Hematopoietic multipotent progenitor cell treated with erythropoietin and hydrocortisone succinate and interleukin-3 and kit ligand, for 8 days (in vitro differentiated cells): ENCODE measurements around the gene KEAP1.
A peak's percentile ranks its signal among the peaks of the same experiment; 100 is the strongest.
"Not testable (repeated sequence)": the region's sequence is repeated elsewhere in the genome, so short reads cannot be mapped to it uniquely, and the experiment has no call there.

Source experiments
- DNase-seq: peaks from one replicate; pipeline ENCODE4 v3.0.0-alpha.2; 2015

Gene KEAP1

DNA sequence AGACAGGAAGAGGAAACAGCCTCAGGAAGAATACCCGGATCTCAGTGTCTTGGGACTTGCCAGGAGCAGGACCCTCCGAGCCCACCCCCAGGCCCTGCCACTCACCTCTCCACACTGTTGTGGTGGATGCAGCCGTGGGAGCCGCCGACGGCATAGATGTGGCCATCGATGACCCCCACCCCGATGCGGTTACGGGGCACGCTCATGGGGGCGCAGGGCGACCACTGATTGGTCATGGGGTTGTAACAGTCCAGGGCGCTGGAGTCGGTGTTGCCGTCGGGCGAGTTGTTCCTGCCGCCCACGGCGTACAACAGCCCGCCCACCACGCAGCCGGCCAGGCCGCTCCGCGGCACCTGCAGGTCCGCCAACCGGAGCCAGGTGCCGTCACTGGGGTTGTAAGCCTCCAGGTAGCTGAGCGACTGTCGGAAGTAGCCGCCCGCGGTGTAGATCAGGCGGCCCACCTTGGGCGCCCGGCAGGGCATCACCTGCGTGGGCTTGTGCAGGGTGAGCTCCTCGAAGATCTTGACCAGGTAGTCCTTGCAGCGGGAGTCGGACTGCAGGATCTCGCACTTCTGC lies 11.6 kb downstream of the KEAP1 start:
- DNase-seq: no peak

DNA sequence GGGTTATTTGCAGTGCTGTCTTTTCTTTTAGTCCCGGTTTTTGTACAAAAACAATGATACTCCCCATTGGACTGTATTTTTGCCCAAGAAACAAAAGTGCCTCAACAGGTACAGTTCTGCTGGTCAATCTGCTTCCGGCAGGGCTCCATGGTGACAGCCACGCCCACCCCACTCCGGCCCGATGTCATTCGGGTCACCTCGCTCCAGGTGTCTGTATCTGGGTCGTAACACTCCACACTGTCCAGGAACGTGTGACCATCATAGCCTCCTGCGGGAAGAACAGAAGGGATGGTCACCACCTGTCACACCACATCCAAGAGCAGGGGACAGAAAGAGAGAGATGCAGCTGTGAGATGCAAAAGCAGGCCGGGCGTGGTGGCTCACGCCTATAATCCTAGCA lies 16.6 kb downstream of the KEAP1 start:
- no peak for DNase-seq

DNA sequence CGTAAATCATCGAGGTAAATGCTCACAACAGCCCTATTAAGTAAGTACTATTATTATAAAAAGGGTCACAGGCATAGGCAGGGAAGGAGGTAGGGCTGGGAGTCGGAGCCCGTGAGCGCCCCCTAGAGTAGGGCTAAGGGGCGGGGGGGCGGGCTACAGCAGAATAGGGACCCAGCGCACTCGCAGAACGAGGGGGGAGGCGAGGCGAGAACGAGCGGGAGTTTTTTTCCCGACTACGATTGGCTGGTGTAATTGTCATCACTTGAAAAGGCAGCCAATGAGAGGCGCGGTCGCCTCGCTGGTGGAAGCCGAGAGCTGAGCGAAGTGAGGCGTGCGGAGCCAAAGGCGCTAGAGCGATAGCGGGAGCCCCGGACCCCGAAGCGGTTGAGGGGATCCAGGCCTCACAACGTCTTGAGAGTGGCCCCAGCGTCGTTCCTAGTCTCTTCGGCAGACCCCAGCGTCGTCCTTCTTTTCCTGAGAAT lies 24.2 kb downstream of the KEAP1 start:
- peak; percentile 93 for DNase-seq

DNA sequence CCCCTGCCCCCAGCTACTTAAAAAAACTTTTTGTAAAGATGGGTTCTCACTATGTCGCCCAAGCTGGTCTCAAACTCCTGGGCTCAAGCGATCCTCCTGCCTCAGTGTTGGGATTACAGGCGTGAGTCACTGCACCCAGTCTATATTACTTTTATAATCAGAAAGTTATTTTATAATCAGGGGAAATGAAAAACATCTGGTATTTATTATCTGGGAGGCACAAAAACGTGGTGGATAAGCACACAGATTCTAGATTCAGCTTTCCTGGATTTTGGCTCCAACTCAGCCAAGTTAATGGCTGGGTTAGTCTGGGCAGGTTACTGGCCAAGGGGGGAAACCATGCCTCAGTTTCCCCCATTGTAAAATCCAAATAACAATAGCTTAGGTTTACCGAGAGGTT lies 24.7 kb downstream of the KEAP1 start:
- peak; percentile 10 for DNase-seq

DNA sequence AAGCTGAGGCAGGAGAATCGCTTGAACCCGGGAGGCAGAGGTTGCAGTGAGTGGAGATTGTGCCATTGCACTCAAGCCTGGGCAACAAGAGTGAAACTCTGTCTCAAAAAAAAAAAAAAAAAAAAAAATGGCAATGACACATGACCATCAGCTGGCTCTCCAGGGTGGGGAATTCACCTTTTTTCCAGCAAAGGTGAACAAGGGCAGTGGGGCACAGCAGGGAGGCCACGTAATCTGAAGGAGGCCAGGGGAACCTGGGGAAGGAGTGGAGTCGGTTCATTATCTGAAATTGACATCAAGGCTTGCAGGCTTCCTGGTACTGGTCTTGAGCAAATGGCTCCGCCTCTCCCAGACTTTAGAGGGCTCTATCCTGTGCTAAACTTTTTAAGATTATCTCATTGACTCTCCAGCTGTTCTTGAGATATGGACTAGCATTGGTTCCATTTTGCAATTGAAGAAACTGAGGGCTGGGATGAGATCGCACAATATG lies 28.1 kb downstream of the KEAP1 start:
- DNase-seq: peak; percentile 67

DNA sequence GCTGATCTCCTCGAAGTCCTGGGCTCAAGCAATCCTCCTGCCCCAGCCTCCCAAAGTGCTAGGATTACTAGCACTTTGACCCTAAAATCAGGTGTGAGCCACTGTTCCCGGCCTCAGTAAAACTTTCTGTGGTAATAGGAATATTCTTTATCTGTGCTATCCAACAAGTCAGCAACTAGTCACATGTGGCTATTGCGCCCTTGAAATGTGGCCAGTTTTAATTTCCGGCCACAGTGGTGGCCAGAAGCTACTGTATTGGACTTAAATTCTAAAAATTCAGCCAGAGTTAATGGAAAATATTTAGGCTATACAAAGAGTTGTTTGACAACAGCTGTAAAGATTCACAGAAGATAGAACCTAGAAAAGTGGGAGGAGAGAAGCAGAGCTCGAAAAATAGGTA lies 30.0 kb downstream of the KEAP1 start:
- DNase-seq: no peak

DNA sequence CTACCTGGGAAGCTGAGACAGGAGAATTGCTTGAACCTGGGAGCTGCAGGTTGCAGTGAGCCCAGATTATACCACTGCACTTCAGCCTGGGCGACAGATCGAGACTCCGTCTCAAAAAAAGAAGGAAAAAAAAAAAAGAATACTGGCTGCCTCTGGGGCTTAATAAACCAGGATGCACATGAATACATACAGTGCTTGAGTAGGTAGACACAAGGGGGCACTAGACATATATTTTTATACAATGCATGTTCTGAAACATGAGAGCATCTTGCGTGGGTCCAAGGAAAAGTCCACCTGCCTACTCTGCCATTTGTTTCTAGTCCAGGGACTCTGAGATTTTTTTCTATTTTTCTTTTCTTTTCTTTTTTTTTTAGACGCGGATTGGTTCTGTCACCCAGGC lies 31.2 kb downstream of the KEAP1 start:
- peak; percentile 73 for DNase-seq

DNA sequence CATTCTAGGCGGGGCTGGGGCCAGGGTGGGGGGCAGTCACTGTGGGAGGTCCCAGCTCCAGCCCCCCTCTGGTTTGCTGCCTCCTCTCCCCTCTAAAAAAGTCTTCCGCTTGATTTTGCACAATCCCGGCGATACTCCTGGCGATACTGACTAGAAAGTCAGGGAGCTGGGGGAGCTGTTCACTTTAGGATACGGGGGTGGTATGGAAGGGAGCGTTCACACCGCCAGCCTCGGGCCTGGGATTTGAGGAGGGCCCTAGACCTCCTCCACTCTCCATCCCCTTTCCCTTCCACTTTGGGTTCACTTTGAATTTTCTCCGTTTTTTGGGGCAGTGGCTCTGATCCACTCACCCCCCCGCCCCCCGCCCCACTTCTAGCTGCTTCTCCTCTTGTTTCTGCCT lies 35.0 kb downstream of the KEAP1 start:
- no peak for DNase-seq

DNA sequence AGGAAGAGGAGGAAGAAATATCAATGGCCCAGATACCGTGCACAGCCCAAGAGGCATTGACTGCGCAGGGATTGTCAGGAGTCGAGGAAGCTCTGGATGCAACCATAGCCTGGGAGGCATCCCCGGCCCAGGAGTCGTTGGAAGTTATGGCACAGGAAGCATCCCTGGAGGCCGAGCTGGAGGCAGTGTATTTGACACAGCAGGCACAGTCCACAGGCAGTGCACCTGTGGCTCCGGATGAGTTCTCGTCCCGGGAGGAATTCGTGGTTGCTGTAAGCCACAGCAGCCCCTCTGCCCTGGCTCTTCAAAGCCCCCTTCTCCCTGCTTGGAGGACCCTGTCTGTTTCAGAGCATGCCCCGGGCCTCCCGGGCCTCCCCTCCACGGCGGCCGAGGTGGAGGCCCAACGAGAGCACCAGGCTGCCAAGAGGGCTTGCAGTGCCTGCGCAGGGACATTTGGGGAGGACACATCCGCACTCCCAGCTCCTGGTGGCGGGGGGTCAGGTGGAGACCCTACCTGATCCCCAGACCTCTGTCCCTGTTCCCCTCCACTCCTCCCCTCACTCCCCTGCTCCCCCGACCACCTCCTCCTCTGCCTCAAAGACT lies 36.0 kb downstream of the KEAP1 start:
- DNase-seq: no peak

DNA sequence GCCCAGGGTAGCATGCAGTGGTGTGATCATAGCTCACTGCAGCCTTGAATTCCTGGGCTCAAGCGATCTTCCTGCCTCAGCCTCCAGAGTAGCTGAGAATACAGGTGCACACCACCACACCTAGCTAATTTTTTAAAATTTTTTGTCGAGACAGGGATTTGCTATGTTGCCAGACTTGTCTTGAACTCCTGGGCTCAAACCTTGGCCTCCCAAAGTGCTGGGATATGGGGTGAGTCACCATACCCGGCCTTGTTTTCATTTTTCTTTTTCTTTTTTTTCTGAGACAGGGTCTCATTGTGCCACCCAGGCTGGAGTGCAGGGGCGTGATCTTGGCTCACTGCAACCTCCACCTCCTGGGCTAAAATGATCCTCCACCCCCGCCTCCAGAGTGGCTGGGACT lies 38.7 kb downstream of the KEAP1 start:
- no peak for DNase-seq

DNA sequence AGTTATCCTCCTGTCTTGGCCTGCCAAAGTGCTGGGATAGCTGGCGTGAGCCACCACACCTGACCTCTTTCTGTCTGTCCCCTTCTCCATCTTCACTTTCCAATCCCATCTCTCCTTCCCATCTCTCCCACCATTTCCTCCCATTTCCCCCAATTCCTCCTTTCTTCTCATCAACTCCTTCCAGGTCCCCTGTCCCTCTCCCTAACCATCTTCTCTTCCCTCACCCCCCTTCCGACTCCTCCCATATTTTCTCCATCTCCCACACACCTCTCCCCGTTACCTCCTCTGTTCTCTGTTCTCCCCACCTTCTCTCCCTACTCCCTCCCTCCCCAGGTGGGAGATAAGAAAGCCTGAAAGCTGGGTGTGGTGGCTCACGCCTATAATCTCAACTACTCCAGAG lies 40.6 kb downstream of the KEAP1 start:
- DNase-seq: no peak

DNA sequence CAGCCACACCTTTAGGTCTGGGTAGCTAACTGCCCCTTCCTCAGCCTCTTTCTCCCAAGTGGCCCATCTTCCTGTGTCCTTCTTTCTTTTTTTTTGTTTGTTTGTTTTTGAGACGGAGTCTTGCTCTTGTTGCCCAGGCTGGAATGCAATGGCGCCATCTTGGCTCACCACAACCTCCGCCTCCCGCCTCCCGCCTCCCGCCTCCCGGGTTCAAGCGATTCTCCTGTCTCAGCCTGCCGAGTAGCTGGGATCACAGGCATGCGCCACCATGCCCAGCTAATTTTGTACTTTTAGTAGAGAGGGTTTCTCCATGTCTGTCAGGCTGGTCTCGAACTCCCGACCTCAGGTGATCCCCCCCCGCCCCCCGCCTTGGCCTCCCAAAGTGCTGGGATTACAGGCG lies 41.1 kb downstream of the KEAP1 start:
- DNase-seq: not testable (repeated sequence)

DNA sequence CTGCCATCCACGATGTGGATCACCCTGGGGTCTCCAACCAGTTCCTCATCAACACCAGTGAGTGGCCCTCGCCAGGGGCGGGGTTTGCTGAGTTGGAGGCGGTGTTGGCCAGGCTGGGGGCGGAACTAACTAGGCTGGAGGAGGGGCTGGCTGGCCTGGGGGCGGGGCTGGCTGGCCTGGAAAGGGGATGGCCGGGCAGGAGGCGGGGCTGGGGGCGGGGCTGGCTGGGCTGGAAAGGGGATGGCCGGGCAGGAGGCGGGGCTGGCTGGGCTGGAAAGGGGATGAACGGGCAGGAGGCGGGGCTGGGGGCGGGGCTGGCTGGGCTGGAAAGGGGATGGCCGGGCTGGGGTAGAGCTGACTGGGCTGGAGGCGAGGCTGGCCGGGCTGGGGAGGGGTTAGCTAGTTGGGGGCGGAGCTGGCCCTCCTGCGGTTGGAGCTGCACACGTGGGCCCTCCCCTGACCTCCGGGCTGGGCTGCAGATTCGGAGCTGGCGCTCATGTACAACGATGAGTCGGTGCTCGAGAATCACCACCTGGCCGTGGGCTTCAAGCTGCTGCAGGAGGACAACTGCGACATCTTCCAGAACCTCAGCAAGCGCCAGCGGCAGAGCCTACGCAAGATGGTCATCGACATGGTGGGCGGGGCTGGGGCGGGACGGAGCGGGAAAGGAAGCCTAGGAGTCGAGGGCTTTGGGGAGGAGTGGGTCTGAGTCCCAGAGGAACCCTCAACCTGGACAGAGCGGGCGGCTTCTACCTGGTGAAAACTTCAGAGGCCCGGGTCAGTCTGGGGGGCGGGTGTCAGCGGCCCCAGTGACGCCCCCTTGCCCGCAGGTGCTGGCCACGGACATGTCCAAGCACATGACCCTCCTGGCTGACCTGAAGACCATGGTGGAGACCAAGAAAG lies 41.9 kb downstream of the KEAP1 start:
- peak; percentile 85 for DNase-seq

DNA sequence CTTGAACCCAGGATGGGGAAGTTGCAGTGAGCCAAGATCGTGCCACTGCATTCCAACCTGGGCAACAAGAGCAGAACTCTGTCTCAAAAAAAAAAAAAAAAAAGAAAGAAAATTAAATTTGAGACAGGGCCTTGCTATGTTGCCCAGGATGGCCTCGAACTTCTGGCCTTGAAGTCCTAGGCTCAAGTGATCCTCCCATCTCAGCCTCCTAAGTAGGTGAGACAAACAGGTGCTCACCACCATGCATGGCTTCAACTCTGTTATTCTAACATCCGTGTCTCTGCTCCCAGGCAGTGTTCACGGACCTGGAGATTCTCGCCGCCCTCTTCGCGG lies 42.5 kb downstream of the KEAP1 start:
- no peak for DNase-seq

DNA sequence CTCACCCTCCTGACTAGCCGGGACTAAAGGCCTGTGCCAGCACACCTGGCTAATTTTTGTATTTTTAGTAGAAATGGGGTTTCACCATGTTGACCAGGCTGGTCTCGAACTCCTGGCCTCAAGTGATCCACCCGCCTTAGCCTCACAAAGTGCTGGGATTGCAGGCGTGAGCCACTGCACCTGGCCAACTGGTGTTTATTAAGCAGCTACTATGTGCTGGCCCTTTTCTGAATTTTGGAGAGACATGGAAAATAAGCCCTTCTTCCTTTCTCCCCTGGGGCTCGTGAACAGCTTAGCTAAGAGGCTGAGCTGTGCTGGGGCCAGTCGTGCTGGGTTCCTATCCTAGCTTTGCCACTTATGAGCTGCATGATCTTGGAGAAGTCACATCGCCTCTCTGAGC lies 44.4 kb downstream of the KEAP1 start:
- DNase-seq: not testable (repeated sequence)

DNA sequence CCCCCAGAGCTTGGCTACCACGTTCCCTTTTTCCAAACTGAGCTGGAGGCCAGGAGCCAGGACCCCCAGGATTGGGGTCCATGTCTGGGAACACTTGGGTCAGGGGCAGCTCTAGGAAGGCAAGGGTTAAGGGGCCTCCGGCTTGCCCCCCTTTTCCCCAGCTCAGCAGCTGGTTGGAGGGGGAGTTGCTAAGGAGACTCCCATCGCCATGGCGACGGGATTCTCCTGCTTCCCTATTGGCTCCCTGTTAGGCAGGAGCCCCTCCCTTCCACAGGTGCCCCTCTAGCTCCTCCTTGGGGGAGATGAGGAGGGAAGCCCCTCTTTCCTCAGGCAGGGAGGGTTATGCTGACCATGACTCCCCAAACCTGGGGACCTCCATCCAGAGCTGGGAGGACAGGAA lies 48.9 kb downstream of the KEAP1 start:
- DNase-seq: peak; percentile 37

DNA sequence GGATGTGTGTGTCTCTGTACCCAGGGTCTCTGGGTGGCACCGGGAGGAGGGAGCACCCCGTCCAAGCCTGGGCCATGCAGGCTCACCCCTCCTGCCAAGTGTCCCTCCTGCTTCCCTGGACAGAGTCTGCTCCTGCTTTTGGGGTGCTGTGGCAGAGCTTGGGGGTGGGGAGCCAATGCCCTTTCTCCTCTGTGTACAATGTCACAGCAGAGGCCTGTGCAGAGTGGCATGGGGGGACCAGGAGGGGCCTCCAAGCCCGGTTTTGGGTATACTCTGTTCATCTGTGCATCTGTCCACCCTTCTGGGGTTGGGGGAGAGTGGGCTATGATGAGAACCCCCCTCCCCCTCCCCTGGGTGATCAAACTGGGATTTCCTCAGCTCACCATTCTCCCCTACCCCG lies 49.3 kb downstream of the KEAP1 start:
- no peak for DNase-seq

DNA sequence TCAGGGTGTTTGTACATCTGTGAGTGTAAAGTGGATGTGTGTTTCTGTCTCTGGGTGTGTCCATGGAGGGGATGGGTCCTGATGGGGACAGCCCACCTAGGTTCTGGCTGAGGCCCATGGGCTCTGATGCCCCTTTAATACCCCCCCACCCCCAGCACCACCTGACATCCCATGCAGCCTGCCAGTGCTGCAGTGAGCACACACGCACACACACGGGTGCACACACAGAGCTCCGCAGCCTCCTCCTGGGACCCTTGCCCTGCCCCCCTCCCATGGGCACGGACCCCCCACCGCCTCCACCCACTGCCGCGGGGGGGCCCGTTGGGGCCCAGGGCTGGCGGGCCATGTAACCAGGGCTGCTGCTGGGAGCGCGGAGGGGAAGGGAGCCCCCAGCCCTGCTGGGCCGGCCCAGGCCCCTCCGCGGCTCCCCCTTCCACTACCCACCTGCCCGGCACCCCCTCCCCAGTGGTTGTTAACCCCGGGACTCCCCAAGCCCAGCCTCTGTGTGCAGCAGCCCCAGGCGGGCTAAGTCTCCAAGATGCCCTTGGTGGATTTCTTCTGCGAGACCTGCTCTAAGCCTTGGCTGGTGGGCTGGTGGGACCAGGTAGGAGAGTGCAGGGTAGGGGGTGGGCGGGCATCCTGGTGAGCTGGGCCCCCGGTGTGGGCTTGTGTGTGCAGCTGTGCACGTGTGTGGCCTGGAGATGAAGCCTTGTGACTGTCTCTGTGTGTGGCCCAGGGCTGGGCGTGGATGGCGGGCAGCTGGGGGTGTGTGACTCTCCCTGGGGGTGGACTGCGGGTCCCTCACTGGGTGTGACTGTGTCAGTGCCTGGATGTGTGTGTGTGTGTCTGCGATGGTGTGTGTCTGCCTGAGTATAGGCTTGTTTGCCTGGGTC lies 50.2 kb downstream of the KEAP1 start:
- no peak for DNase-seq

DNA sequence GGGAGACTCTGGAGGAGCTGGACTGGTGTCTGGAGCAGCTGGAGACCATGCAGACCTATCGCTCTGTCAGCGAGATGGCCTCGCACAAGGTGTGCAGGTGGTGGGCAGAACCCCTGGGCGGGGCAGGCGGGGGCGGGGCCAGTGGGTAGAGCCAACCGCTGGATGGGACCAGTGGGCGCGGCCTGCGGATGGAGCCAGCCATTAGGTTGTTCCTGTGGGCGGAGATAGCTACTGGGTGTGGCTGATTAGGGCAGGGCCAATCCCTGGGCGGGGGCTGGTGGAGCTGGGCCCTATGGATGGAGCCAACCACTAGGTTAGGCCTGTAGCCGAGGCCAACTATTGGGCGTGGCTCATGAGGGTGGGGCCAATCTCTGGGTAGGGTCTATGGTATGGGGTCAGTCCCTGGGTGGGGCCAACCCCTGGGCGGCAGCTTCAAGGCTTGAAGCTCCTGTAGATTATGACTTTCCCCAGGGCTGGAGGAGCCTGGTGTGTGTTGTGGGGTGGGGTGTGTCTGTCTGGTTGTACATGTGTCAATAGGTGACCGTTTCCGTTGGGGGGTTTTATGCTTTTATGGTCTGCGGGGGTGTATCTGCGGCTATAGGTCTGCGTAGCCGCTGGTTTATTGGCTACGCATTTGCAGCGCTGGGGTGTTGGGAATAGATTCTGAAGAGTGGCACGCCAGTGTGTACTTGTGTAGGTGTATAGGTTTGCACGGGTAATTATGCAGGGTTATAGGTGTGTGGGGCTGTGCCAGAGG lies 52.1 kb downstream of the KEAP1 start:
- peak; percentile 90 for DNase-seq

DNA sequence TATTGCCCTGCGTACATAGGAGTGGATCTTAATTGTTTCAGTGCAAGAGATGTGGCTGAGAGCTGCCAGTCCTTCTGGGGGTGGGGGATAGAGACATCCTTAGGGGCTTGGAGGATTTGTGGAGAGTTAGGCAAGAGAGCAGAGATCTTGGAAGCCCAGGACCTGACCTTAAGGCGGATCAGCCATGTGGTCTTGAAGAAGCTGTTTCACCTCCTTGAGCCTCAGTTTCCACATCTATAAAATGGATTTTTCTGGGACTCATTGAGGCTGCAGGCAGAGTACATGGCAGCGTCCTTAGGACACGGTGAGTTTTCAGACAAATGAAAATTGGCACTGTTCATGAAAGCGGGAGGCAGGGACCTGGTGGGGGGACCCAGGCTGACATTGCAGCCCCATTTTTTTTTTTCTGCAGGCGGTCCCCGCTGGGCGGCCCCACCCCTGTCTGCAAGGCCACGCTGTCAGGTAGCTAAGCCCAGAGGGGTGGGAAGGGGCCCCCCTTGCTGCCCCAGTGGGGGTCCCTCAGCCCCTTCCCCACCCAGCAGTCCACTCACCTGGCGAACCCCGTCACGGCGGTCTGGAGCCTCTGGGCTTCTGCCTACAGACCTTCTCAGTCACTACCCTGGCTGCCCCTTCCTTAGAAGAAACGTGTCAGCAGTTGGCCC lies 52.8 kb downstream of the KEAP1 start:
- no peak for DNase-seq

DNA sequence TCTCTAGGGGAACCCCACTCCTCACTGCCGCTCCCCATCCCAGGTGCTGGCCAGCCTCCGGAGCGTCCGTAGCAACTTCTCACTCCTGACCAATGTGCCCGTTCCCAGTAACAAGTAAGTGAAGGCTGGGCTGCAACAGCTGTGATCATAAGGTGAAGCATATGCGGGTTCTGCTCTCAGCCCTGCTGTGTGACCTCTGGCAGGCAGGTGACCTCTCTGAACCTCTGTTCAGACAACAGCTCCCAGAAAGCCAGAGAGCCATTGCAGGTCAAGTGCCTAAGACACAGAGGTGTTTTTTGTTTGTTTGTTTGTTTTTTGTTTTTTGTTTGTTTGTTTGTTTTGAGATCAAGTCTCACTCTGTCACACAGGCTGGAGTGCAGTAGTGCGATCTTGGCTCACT lies 54.1 kb downstream of the KEAP1 start:
- DNase-seq: no peak

DNA sequence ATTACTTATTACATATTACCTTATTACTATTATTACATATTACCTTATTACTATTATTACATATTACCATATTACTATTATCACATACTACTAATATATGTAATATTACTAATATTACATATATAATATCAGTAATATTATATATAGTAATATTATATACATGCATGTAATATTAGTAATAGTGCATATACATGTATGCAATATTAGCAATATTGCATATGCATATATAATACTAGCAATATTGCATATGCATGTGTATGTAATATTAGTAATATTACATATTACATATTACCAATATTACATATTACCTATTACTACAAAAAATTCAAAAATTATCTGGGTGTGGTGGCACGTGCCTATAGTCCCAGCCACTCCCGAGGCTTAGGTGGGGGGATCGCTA lies 60.5 kb downstream of the KEAP1 start:
- no peak for DNase-seq
